HepG2 (cell line): ENCODE measurements around the gene CHID1. TPM values are rescaled to one million over a fixed set of nuclear protein-coding genes. Genes with fewer than 3 reads are reported as not detected.

Experiments used
- AHDC1 ChIP-seq: sonication (generic); formaldehyde crosslinking; IDR thresholded peaks from 2 replicates; pipeline ENCODE4 v1.5.1; 2020; ENCODE audit warnings: mild to moderate bottlenecking, missing genetic modification reagents, borderline replicate concordance
- ARID4A ChIP-seq: sonication (generic); formaldehyde crosslinking; IDR thresholded peaks from 2 replicates; pipeline ENCODE4 v1.5.0; 2020; ENCODE audit warnings: mild to moderate bottlenecking, missing genetic modification reagents, borderline replicate concordance
- HBP1 ChIP-seq: IDR thresholded peaks from 2 replicates; pipeline ENCODE4 v1.6.1; 2016; ENCODE audit warnings: low read depth, control low read depth
- KAT8 ChIP-seq: IDR thresholded peaks from 2 replicates; pipeline ENCODE4 v1.6.1; 2016; ENCODE audit warnings: missing genetic modification reagents, missing compliant biosample characterization
- NCOA2 ChIP-seq: sonication (generic); formaldehyde crosslinking; IDR thresholded peaks from 2 replicates; pipeline ENCODE4 v1.8.0; 2022; ENCODE audit warnings: inconsistent platforms
- PHF5A ChIP-seq: IDR thresholded peaks from one replicate; pipeline ENCODE4 v1.6.1; 2018; ENCODE audit warnings: low read depth, missing genetic modification reagents; ENCODE audit not compliant: unreplicated experiment
- PPARG ChIP-seq: conservative IDR thresholded peaks from 2 replicates; pipeline ENCODE4 v1.6.1; 2016; ENCODE audit warnings: missing biosample characterization, missing genetic modification reagents
- SAP130 ChIP-seq: IDR thresholded peaks from 2 replicates; pipeline ENCODE4 v1.6.1; 2016; ENCODE audit warnings: low read depth
- ZBTB21 ChIP-seq: sonication (generic); formaldehyde crosslinking; IDR thresholded peaks from 2 replicates; pipeline ENCODE4 v1.4.0; 2020; ENCODE audit warnings: missing genetic modification reagents
- ZNF264 ChIP-seq: sonication (generic); formaldehyde crosslinking; IDR thresholded peaks from 2 replicates; pipeline ENCODE4 v1.4.0; 2020; ENCODE audit warnings: missing genetic modification reagents
- ZNF558 ChIP-seq: sonication (generic); formaldehyde crosslinking; IDR thresholded peaks from 2 replicates; pipeline ENCODE4 v1.9.0; 2022; ENCODE audit warnings: mild to moderate bottlenecking, missing genetic modification reagents, borderline replicate concordance
- ZSCAN22 ChIP-seq: sonication (generic); formaldehyde crosslinking; IDR thresholded peaks from 2 replicates; pipeline ENCODE4 v1.4.0; 2020; ENCODE audit warnings: mild to moderate bottlenecking, missing genetic modification reagents
- polyA plus RNA-seq, 8 experiments: library from polyadenylated mRNA; depleted of rRNA in 3 of 8; stranded (reverse) in 7 of 8; unstranded in 1 of 8; fragments of >200 nt; fragmentation: Illumina TruSeq in 4 of 8; extraction: Trizol in 4 of 8; gene quantifications; 2 replicates each; pipeline versions ENCODE4 v1.2.1 to v1.2.3, GENCODE V29; 2011 to 2016; ENCODE audit warnings: low read depth in 4 of 8, missing spikeins in 1 of 8, mixed read lengths in 1 of 8; ENCODE audit not compliant: insufficient read depth in 1 of 8
- total RNA-seq, 5 experiments: library from RNA; depleted of rRNA; stranded (reverse); fragments of >200 nt; fragmentation: Illumina TruSeq; extraction: Trizol; gene quantifications; 2 replicates each; pipeline ENCODE4 v1.2.3, GENCODE V29; 2016; ENCODE audit warnings: low read depth in 1 of 5
- TF ChIP-seq, protein P1 (sequence below): IDR thresholded peaks from 2 replicates; pipeline ENCODE4 v1.6.1; 2016

CHID1 gene
- total and polyA plus RNA-seq, 2 of the 13 experiments (the other 11 are each of a cell fraction or from before 2014, with no cell fraction given): 65.1 to 93.6 TPM

DNA sequence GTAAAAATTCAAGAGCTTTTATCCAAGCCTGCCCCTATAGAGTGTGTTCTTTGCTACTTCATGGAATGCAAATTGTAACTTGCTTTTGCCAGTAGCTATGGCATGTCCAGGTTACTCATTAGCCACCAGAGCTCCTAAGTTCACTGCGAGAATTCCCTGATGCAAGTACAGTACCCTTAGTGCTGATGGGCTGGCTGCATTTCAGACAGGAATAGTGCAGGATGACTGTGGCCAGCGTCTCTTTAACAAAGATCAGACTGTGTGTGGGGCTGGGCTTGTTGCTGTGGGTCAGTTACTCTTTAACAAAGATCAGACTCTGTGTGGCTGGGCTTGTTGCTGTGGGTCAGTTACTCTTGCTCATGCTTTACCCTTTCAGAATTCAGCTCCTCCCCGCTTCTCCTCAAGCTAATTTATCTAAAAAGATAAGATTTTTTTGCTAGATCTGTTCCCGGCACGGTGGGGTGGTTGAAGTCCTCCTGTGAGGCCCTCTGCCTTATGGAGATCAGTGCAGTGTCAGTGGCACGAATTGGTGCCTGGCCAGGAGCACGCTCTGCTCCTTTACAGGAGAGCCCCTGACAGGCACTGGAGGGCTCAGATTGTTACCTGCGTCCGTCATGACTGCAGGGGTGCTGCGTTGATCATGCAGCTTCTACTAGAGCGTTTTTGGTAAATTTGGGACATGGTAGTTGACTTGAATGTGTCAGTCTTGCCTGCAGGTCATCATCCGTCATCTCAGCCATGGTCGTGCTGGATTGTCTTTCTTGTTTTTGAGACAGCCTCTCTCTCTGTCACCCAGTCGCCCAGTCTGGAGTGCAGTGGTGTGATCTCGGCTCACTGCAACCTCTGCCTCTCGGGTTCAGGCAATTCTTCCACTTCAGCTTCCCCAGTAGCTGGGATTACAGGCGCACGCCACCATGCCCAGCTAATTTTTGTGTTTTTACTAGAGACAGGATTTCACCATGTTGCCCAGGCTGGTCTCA lies 42.1 kb upstream of the CHID1 start (continued):
- TF ChIP-seq AHDC1 (peak; percentile 62; the same call in 1 of the 2 replicates), KAT8 (CRISPR knock-in tag) (peak; percentile 70), ZNF264 (peak; percentile 68; the same call in 1 of the 2 replicates), PHF5A (CRISPR knock-in tag) (peak; percentile 19), NCOA2 (CRISPR knock-in tag) (peak; percentile 58), ZSCAN22 (CRISPR knock-in tag) (no peak), HBP1 (CRISPR knock-in tag) (peak; percentile 62; the same call in 1 of the 2 replicates), ZNF558 (CRISPR knock-in tag) (no peak), PPARG (0 out of 2 replicates have a peak, but pooled peaks have one; percentile 39), ARID4A (CRISPR knock-in tag) (peak; percentile 46; the same call in 1 of the 2 replicates), SAP130 (peak; percentile 85), ZBTB21 (CRISPR knock-in tag) (no peak)
- TF ChIP-seq, protein P1, sequence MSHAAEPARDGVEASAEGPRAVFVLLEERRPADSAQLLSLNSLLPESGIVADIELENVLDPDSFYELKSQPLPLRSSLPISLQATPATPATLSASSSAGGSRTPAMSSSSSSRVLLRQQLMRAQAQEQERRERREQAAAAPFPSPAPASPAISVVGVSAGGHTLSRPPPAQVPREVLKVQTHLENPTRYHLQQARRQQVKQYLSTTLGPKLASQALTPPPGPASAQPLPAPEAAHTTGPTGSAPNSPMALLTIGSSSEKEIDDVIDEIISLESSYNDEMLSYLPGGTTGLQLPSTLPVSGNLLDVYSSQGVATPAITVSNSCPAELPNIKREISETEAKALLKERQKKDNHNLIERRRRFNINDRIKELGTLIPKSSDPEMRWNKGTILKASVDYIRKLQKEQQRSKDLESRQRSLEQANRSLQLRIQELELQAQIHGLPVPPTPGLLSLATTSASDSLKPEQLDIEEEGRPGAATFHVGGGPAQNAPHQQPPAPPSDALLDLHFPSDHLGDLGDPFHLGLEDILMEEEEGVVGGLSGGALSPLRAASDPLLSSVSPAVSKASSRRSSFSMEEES (CRISPR knock-in tag): no peak
